B cell (primary cell): ENCODE results near the gene CPPED1. TPM values are rescaled to one million over a fixed set of nuclear protein-coding genes. Genes with fewer than 3 reads are reported as not detected.

Experiments used
- ATAC-seq: fragments of 200-7000 bp; cut with Tn5 transposase; one replicate; pipeline ENCODE4 v1.10.0; 2021; ENCODE audit warnings: low read depth, mild to moderate bottlenecking, moderate number of reproducible peaks, moderate library complexity
- CTCF ChIA-PET: fragments of 350-600 bp; sonication (Branson Sonifier 250); formaldehyde crosslinking; loops from one replicate; lab custom pipeline; 2021; ENCODE audit warnings: antibody characterized with exemption, inconsistent platforms; lab: Charles Lee
- POLR2A ChIA-PET: fragments of 350-600 bp; sonication (Branson Sonifier 250); formaldehyde crosslinking; loops from one replicate; lab custom pipeline; 2021; ENCODE audit warnings: antibody characterized with exemption; lab: Charles Lee
- DNase-seq: peaks from one replicate; pipeline ENCODE4 v3.0.0; 2013
- H2AFZ ChIP-seq: 2 replicates; pipeline ENCODE4 v1.6.1; 2012; ENCODE audit warnings: mild to moderate bottlenecking, low read depth, low read length; ENCODE audit not compliant: insufficient read depth, poor library complexity, severe bottlenecking
- H3K27ac ChIP-seq, 2 donors: 1 replicate in 1 of 2; 2 replicates in 1 of 2; pipeline ENCODE4 v1.5.1; 2012 to 2013; ENCODE audit warnings: low read length in 2 of 2, mild to moderate bottlenecking in 2 of 2, moderate library complexity in 1 of 2
- H3K27me3 ChIP-seq, 4 experiments: fragments of 200-600 bp in 1 of 4; sonication (generic) in 1 of 4; replicated peaks in 1 of 4; 1 replicate in 2 of 4; 2 replicates in 2 of 4; pipeline versions ENCODE4 v1.6.1 to v1.7.0; 2013 to 2016; ENCODE audit warnings: low read length in 3 of 4, mild to moderate bottlenecking in 2 of 4, mixed read lengths in 1 of 4, moderate library complexity in 1 of 4; ENCODE audit not compliant: insufficient read depth in 4 of 4, control insufficient read depth in 3 of 4; ENCODE audit errors: control extremely low read depth in 1 of 4
- H3K36me3 ChIP-seq, 2 experiments: replicated peaks in 1 of 2; 1 replicate in 1 of 2; 2 replicates in 1 of 2; pipeline versions ENCODE4 v1.6.1 to v1.7.1; 2013; ENCODE audit warnings: low read length in 1 of 2; ENCODE audit not compliant: insufficient read depth in 2 of 2, control insufficient read depth in 1 of 2; ENCODE audit errors: control extremely low read depth in 1 of 2, extremely low read depth in 1 of 2
- H3K4me1 ChIP-seq, 2 donors: fragments of 200-600 bp in 1 of 2; sonication (generic) in 1 of 2; 1 replicate in 1 of 2; 2 replicates in 1 of 2; pipeline versions ENCODE4 v1.5.1 to v1.6.1; 2013 to 2017; ENCODE audit warnings: low read length in 2 of 2; ENCODE audit not compliant: control insufficient read depth in 2 of 2, insufficient read depth in 2 of 2
- H3K4me2 ChIP-seq: replicated peaks from 2 replicates; pipeline ENCODE3; 2012; ENCODE audit warnings: mild to moderate bottlenecking, low read depth, low read length; ENCODE audit not compliant: poor library complexity, severe bottlenecking
- H3K4me3 ChIP-seq, 5 experiments: fragments of 200-600 bp in 1 of 5; sonication (generic) in 1 of 5; 1 replicate in 3 of 5; 2 replicates in 2 of 5; pipeline versions ENCODE4 v1.5.1 to v1.7.0; 2011 to 2016; ENCODE audit warnings: low read length in 4 of 5, mild to moderate bottlenecking in 4 of 5, low read depth in 2 of 5, control low read depth in 1 of 5, moderate library complexity in 1 of 5; ENCODE audit not compliant: insufficient read depth in 1 of 5; ENCODE audit errors: control extremely low read depth in 1 of 5, extremely low read depth in 1 of 5
- H3K79me2 ChIP-seq: fragments of 200-600 bp; sonication (generic); one replicate; pipeline ENCODE4 v1.6.0; 2016; ENCODE audit warnings: low read length; ENCODE audit not compliant: control insufficient read depth, insufficient read depth
- H3K9ac ChIP-seq: fragments of 200-600 bp; sonication (generic); 2 replicates; pipeline ENCODE4 v1.6.1; 2017; ENCODE audit warnings: mild to moderate bottlenecking, low read length, moderate library complexity
- H3K9me3 ChIP-seq, 3 donors: one replicate each; pipeline versions ENCODE4 v1.6.1 to v1.7.1; 2013; ENCODE audit warnings: low read length in 2 of 3; ENCODE audit not compliant: control insufficient read depth in 2 of 3, insufficient read depth in 1 of 3; ENCODE audit errors: control extremely low read depth in 1 of 3
- H4K20me1 ChIP-seq: 2 replicates; pipeline ENCODE4 v1.6.0; 2012; ENCODE audit warnings: mild to moderate bottlenecking, low read length; ENCODE audit not compliant: insufficient read depth, control insufficient read depth, poor library complexity, severe bottlenecking
- H3K27ac Mint-ChIP-seq: one replicate; pipeline ENCODE4 v1.8.0; 2021; ENCODE audit warnings: mixed read lengths
- H3K27me3 Mint-ChIP-seq: one replicate; pipeline ENCODE4 v1.8.0; 2021; ENCODE audit warnings: mixed read lengths
- H3K4me1 Mint-ChIP-seq: one replicate; pipeline ENCODE4 v1.8.0; 2021; ENCODE audit warnings: mixed read lengths
- H3K4me3 Mint-ChIP-seq: one replicate; pipeline ENCODE4 v1.8.0; 2021; ENCODE audit warnings: mixed read lengths
- H3K9me3 Mint-ChIP-seq: one replicate; pipeline ENCODE4 v1.8.0; 2022; ENCODE audit warnings: mixed read lengths; ENCODE audit not compliant: insufficient read depth
- EZH2 ChIP-seq: IDR thresholded peaks from 2 replicates; pipeline ENCODE4 v1.6.1; 2012; ENCODE audit warnings: borderline replicate concordance, low read depth, mild to moderate bottlenecking, moderate library complexity, low read length; ENCODE audit not compliant: insufficient read depth, poor library complexity, severe bottlenecking
- WGBS: methylation state at CpG from one replicate; pipeline ENCODE4 v1.1.5; 2013; ENCODE audit warnings: missing lambda C conversion rate; ENCODE audit not compliant: insufficient coverage; 5-methylcytosine and 5-hydroxymethylcytosine counted together
- intact Hi-C: fragments of 100-400 bp; cut with micrococcal nuclease; formaldehyde crosslinking; loops from one replicate; pipeline ENCODE4 v1.10.0; 2022
- polyA plus RNA-seq: library from polyadenylated mRNA; depleted of rRNA; stranded (reverse); fragments of >200 nt; gene quantifications from 2 replicates; pipeline ENCODE4 v1.2.3, GENCODE V29; 2012
- total RNA-seq, 2 donors: library from RNA; stranded (reverse); fragments of 120-200 nt in 1 of 2; gene quantifications; 1 replicate in 1 of 2; 2 replicates in 1 of 2; pipeline versions ENCODE4 v1.2.3 to v1.2.4, GENCODE V29; 2013 to 2022
- TF ChIP-seq, protein P1 (sequence below): fragments of 200-600 bp; IDR thresholded peaks from one replicate; pipeline ENCODE4 v1.8.0; 2022; ENCODE audit warnings: antibody characterized with exemption, mild to moderate bottlenecking

Gene CPPED1
- total and polyA plus RNA-seq, 2 donors (not counting 1 experiment from before 2014, with no cell fraction given) = 5.9 to 11.3 TPM

DNA sequence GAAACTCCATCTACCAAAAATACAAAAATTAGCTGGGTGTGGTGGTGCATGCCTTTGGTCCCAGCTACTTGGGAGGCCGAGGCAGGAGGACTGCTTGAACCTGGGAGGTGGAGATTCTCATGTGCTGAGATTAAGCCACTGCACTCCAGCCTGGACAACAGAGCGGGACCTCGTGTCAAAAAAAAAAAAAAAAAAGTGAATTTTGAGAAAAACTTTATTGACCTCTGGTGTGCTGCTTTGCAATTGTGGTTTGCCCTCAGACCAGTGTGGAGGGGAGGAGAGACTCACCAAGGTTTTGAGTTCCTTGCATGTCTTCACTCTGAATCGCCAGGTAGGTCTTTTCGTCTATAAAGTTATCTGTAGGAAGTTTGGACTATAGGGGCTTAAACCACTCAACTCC lies 145.2 kb downstream of the CPPED1 start:
- WGBS = 97% methylated on average over 3 of the region's 5 CpGs
- Histone ChIP-seq H3K79me2 (no peaks in the 10 kb centered on the region), H3K9ac (no peak overlapping the region), H3K9me3 (peaks cover 3 to 9% (median 5%) of the 10 kb centered on the region in 3 donors), H3K27ac (no peak overlapping the region), H3K4me3 (no peak overlapping the region), H2AFZ (no peak overlapping the region), H3K4me1 (no peaks in the 10 kb centered on the region), H3K36me3 (peaks cover 0 to 2% of the 10 kb centered on the region in 2 experiments), H3K27me3 (no peaks in the 10 kb centered on the region), H4K20me1 (no peaks in the 10 kb centered on the region), H3K4me2 (no peak overlapping the region)
- POLR2A ChIA-PET = no interaction called here
- no peak for ATAC-seq
- H3K4me1 Mint-ChIP-seq = no peaks in the 10 kb centered on the region
- CTCF ChIA-PET = no interaction called here
- TF ChIP-seq EZH2 = no peak
- TF ChIP-seq, protein P1, sequence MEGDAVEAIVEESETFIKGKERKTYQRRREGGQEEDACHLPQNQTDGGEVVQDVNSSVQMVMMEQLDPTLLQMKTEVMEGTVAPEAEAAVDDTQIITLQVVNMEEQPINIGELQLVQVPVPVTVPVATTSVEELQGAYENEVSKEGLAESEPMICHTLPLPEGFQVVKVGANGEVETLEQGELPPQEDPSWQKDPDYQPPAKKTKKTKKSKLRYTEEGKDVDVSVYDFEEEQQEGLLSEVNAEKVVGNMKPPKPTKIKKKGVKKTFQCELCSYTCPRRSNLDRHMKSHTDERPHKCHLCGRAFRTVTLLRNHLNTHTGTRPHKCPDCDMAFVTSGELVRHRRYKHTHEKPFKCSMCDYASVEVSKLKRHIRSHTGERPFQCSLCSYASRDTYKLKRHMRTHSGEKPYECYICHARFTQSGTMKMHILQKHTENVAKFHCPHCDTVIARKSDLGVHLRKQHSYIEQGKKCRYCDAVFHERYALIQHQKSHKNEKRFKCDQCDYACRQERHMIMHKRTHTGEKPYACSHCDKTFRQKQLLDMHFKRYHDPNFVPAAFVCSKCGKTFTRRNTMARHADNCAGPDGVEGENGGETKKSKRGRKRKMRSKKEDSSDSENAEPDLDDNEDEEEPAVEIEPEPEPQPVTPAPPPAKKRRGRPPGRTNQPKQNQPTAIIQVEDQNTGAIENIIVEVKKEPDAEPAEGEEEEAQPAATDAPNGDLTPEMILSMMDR = no peak
- intact Hi-C loops = no loop called here
- no peak for DNase-seq
- H3K9me3 Mint-ChIP-seq = peaks cover 11% of the 10 kb centered on the region
- H3K27me3 Mint-ChIP-seq = peaks cover 14% of the 10 kb centered on the region
- no peak overlapping the region for H3K4me3 Mint-ChIP-seq
- H3K27ac Mint-ChIP-seq = no peak overlapping the region

GRCh38 chr16:12655537-12655936 lies 148.2 kb downstream of the CPPED1 start:
- no peaks in the 10 kb centered on the region for H3K4me1 Mint-ChIP-seq
- 90% methylated on average over 10 of the region's 11 CpGs for WGBS
- TF ChIP-seq, protein P1 = no peak
- TF ChIP-seq EZH2 = no peak
- Histone ChIP-seq H3K27ac (no peak overlapping the region), H2AFZ (no peak overlapping the region), H3K9ac (no peak overlapping the region), H3K79me2 (no peaks in the 10 kb centered on the region), H4K20me1 (no peaks in the 10 kb centered on the region), H3K4me2 (no peak overlapping the region), H3K9me3 (peaks cover 3 to 5% (median 5%) of the 10 kb centered on the region in 3 donors), H3K4me1 (no peaks in the 10 kb centered on the region), H3K4me3 (no peak overlapping the region), H3K36me3 (no peaks in the 10 kb centered on the region), H3K27me3 (no peaks in the 10 kb centered on the region)
- no peak overlapping the region for H3K27ac Mint-ChIP-seq
- H3K27me3 Mint-ChIP-seq = peaks cover 18% of the 10 kb centered on the region
- peaks cover 8% of the 10 kb centered on the region for H3K9me3 Mint-ChIP-seq
- ATAC-seq = no peak
- ChIA-PET POLR2A (no interaction called here), CTCF (no interaction called here)
- H3K4me3 Mint-ChIP-seq = no peak overlapping the region
- intact Hi-C loops = no loop called here
- DNase-seq = no peak
